HFFc6 (cell line): ENCODE results near the gene UCHL5. TPM values are rescaled to one million over a fixed set of nuclear protein-coding genes. Genes with fewer than 3 reads are reported as not detected.

Experiments used
- DNase-seq: peaks from one replicate; pipeline ENCODE4 v3.0.0-alpha.2; 2018
- H3K27ac Mint-ChIP-seq: 2 replicates; pipeline ENCODE4 v1.8.0; 2020; ENCODE audit warnings: mild to moderate bottlenecking, mixed read lengths
- H3K27me3 Mint-ChIP-seq: 2 replicates; pipeline ENCODE4 v1.8.0; 2021; ENCODE audit warnings: mild to moderate bottlenecking, moderate library complexity, mixed read lengths; ENCODE audit not compliant: insufficient read depth
- H3K36me3 Mint-ChIP-seq: 2 replicates; pipeline ENCODE4 v1.8.0; 2021; ENCODE audit warnings: low read depth, mixed read lengths
- H3K4me1 Mint-ChIP-seq: 2 replicates; pipeline ENCODE4 v1.8.0; 2020; ENCODE audit warnings: low read depth, mixed read lengths
- H3K4me3 Mint-ChIP-seq: 2 replicates; pipeline ENCODE4 v1.8.0; 2020; ENCODE audit warnings: mild to moderate bottlenecking, moderate library complexity, mixed read lengths
- H3K9me3 Mint-ChIP-seq: 2 replicates; pipeline ENCODE4 v1.8.0; 2020; ENCODE audit warnings: mild to moderate bottlenecking, mixed read lengths
- CTCF ChIP-seq: fragments of 200-600 bp; sonication (generic); IDR thresholded peaks from 2 replicates; pipeline ENCODE4 v1.5.0; 2021; ENCODE audit warnings: antibody characterized with exemption, mild to moderate bottlenecking
- total RNA-seq, 6 experiments: library from RNA; stranded (reverse); fragmentation: NEBNext Ultra II Directional; extraction: Animal tissue kit (Norgen Biotek cat#: 25700); gene quantifications; 2 replicates in 1 of 6; 3 replicates in 5 of 6; pipeline ENCODE4 v1.2.3, GENCODE V29; 2021

UCHL5 gene
- total RNA-seq, 6 experiments from 2014 or later: 24.1 to 34.1 (median 29.4) TPM

GRCh38 chr1:192973202-192973601, 86.0 kb downstream of the UCHL5 start:
- Mint-ChIP-seq H3K9me3 (no peaks in the 10 kb centered on the region), H3K36me3 (no peaks in the 10 kb centered on the region), H3K27ac (no peak overlapping the region), H3K27me3 (no peaks in the 10 kb centered on the region), H3K4me3 (no peak overlapping the region), H3K4me1 (peaks cover 10% of the 10 kb centered on the region; the same call in 1 of the 2 replicates)
- no peak for DNase-seq
- TF ChIP-seq CTCF: no peak

GRCh38 chr1:192969091-192969490, 90.1 kb downstream of the UCHL5 start:
- DNase-seq: no peak
- Mint-ChIP-seq H3K4me1 (peaks cover 1% of the 10 kb centered on the region; the same call in 1 of the 2 replicates), H3K27ac (no peak overlapping the region), H3K9me3 (no peaks in the 10 kb centered on the region), H3K27me3 (peaks cover 4% of the 10 kb centered on the region), H3K36me3 (no peaks in the 10 kb centered on the region), H3K4me3 (no peak overlapping the region)
- TF ChIP-seq CTCF: no peak

GRCh38 chr1:192968323-192968722, 90.8 kb downstream of the UCHL5 start:
- Mint-ChIP-seq H3K4me3 (no peak overlapping the region), H3K27me3 (peaks cover 4% of the 10 kb centered on the region), H3K4me1 (no peaks in the 10 kb centered on the region), H3K9me3 (no peaks in the 10 kb centered on the region), H3K27ac (no peak overlapping the region), H3K36me3 (no peaks in the 10 kb centered on the region)
- TF ChIP-seq CTCF: no peak
- DNase-seq: no peak

GRCh38 chr1:192967901-192968300, 91.3 kb downstream of the UCHL5 start:
- Mint-ChIP-seq H3K27me3 (peaks cover 4% of the 10 kb centered on the region), H3K27ac (no peak overlapping the region), H3K4me3 (no peak overlapping the region), H3K4me1 (no peaks in the 10 kb centered on the region), H3K9me3 (no peaks in the 10 kb centered on the region), H3K36me3 (no peaks in the 10 kb centered on the region)
- DNase-seq: no peak
- TF ChIP-seq CTCF: no peak

- Mint-ChIP-seq H3K9me3 (no peaks in the 10 kb centered on the region), H3K4me3 (no peak overlapping the region), H3K27me3 (peaks cover 4% of the 10 kb centered on the region), H3K36me3 (no peaks in the 10 kb centered on the region), H3K4me1 (no peaks in the 10 kb centered on the region), H3K27ac (no peak overlapping the region)
- no peak for DNase-seq
- no peak for TF ChIP-seq CTCF
Observed at GRCh38 chr1:192967211-192967877, 91.8 kb downstream of the UCHL5 start.
